NCI-H2081 (cell line): ENCODE results near the gene TRIM66.

ENCODE experiments used
- DNase-seq, 2 experiments: peaks; one replicate each; lab custom pipeline; 2025; lab: John Stamatoyannopoulos, UW

Gene TRIM66

GRCh38 chr11:8654503-8654902 lies 28.0 kb downstream of the TRIM66 start:
- no peak for DNase-seq

GRCh38 chr11:8652140-8652539 lies 30.3 kb downstream of the TRIM66 start:
- DNase-seq = no peak

GRCh38 chr11:8650401-8650990 lies 32.0 kb downstream of the TRIM66 start:
- no peak for DNase-seq

GRCh38 chr11:8649361-8649760 lies 33.1 kb downstream of the TRIM66 start:
- no peak for DNase-seq

- DNase-seq = no peak
Observed at GRCh38 chr11:8646873-8647272, 35.6 kb downstream of the TRIM66 start.

GRCh38 chr11:8642196-8642841 lies 40.1 kb downstream of the TRIM66 start:
- peak; percentile 3 to 55 for DNase-seq

GRCh38 chr11:8641332-8641731 lies 41.1 kb downstream of the TRIM66 start:
- DNase-seq = no peak

- no peak for DNase-seq
Observed at GRCh38 chr11:8640267-8640906, 42.1 kb downstream of the TRIM66 start.

GRCh38 chr11:8639655-8640054 lies 42.8 kb downstream of the TRIM66 start:
- no peak for DNase-seq

GRCh38 chr11:8638300-8638699 lies 44.2 kb downstream of the TRIM66 start:
- DNase-seq = no peak

GRCh38 chr11:8636127-8636526 lies 46.3 kb downstream of the TRIM66 start:
- no peak for DNase-seq

- no peak for DNase-seq
Observed at GRCh38 chr11:8634498-8634897, 48.0 kb downstream of the TRIM66 start.

GRCh38 chr11:8631395-8632118 lies 50.9 kb downstream of the TRIM66 start:
- DNase-seq = no peak

GRCh38 chr11:8624698-8625097 lies 57.8 kb downstream of the TRIM66 start:
- no peak for DNase-seq

GRCh38 chr11:8621147-8621546 lies 61.3 kb downstream of the TRIM66 start:
- no peak for DNase-seq

- DNase-seq = no peak
Observed at GRCh38 chr11:8617063-8617462, 65.4 kb downstream of the TRIM66 start.

GRCh38 chr11:8615291-8616032 lies 67.0 kb downstream of the TRIM66 start:
- no peak for DNase-seq

GRCh38 chr11:8614497-8614896 lies 68.0 kb downstream of the TRIM66 start:
- DNase-seq = no peak

GRCh38 chr11:8613036-8613435 lies 69.4 kb downstream of the TRIM66 start:
- no peak for DNase-seq

- no peak for DNase-seq
Observed at GRCh38 chr11:8612522-8612921, 69.9 kb downstream of the TRIM66 start.

- peak; percentile 43 to 57 for DNase-seq
Observed at GRCh38 chr11:8610532-8611116, 71.8 kb downstream of the TRIM66 start.

- DNase-seq = no peak
Observed at GRCh38 chr11:8608652-8609051, 73.8 kb downstream of the TRIM66 start.
